Measurements from ENCODE around the gene THOP1. TPM values are rescaled to one million over a fixed set of nuclear protein-coding genes. Genes with fewer than 3 reads are reported as not detected.

The THOP1 gene
- total RNA-seq, 4 donors from 2014 or later: 5.9 to 51.8 (median 25.2) TPM

DNA sequence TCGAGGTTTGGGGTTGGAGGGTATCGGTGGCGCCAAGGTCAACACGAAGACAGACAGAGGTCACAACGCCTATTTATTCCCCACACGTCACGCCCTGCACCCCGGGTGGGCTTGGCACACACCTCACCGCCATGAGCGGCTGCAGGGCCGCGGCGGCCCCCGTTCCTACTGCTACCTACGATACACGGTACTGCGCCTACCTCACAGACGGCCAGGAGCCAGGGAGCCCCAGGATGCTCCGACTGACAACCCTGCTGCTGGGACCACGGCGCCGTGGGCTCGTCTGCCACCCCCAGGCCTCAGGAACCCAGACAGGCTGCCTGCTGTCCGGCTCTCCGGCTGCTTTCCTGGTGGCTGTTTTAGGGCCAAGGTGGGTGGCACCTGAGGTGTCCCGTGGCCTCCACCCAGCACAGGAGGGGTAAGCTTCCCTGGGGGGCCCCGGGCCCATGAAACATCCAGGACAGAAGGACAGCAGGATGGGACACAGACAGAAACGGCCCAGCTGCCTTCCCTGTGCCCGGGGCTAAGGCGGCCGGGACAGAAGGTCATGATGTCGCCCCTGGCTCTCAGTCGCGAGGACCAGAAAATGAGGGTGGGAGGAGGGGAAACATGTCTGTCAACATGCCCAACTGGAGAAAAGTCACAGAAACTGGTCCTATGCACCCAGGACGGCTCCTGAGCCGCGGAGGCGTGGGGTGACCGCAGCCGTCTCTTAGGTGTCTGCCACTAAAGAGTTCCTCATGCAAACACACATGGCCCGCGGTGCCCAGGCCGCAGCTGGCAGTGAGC, 30.4 kb upstream of the THOP1 start:
- no peaks in the 10 kb centered on the region for H3K36me3 ChIP-seq
- intact Hi-C loops (cut with DNase I; ENCODE audit: low total_unique reads): loop anchor here (10.0 kb wide), 1 partner anchor 110 kb away; no protein-coding TSS in a partner anchor
- H3K4me1 ChIP-seq: no peaks in the 10 kb centered on the region

DNA sequence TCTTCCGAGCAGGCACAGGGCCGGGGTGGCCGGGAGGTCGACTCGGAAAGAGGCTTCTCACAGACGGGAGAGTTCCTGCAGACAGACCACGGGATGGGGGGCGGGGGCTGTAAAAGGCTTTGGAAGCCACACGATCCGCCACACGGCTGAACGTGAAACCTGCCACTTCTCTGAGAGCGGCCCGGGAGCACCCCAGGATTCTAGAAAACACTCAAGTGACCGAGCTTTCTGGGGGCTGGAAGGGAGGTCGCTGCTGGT, 29.9 kb upstream of the THOP1 start:
- no peaks in the 10 kb centered on the region for H3K9me3 ChIP-seq
- TF ChIP-seq, protein P1, sequence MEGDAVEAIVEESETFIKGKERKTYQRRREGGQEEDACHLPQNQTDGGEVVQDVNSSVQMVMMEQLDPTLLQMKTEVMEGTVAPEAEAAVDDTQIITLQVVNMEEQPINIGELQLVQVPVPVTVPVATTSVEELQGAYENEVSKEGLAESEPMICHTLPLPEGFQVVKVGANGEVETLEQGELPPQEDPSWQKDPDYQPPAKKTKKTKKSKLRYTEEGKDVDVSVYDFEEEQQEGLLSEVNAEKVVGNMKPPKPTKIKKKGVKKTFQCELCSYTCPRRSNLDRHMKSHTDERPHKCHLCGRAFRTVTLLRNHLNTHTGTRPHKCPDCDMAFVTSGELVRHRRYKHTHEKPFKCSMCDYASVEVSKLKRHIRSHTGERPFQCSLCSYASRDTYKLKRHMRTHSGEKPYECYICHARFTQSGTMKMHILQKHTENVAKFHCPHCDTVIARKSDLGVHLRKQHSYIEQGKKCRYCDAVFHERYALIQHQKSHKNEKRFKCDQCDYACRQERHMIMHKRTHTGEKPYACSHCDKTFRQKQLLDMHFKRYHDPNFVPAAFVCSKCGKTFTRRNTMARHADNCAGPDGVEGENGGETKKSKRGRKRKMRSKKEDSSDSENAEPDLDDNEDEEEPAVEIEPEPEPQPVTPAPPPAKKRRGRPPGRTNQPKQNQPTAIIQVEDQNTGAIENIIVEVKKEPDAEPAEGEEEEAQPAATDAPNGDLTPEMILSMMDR (IDR thresholded peaks at IDR 0.05): no peak
- no peak for TF ChIP-seq POLR2A (IDR thresholded peaks at IDR 0.05)
- H3K4me3 ChIP-seq: no peak overlapping the region
- no peaks in the 10 kb centered on the region for H3K4me1 ChIP-seq
- intact Hi-C loops (cut with DNase I; ENCODE audit: low total_unique reads): loop anchor here (10.0 kb wide), 1 partner anchor 111 kb away; no protein-coding TSS in a partner anchor
- DNase-seq: no peak
- H3K36me3 ChIP-seq: no peaks in the 10 kb centered on the region
- H3K27me3 ChIP-seq: no peaks in the 10 kb centered on the region
- no peak overlapping the region for H3K27ac ChIP-seq

More for the DNA sequence above, 30.4 kb upstream of the THOP1 start:
- no peak for DNase-seq
- Histone ChIP-seq H3K4me3 (no peak overlapping the region), H3K27me3 (no peaks in the 10 kb centered on the region), H3K9me3 (no peaks in the 10 kb centered on the region), H3K27ac (no peak overlapping the region)
- TF ChIP-seq, protein P1 (IDR thresholded peaks at IDR 0.05): no peak
- no peak for TF ChIP-seq POLR2A (IDR thresholded peaks at IDR 0.05)

DNA sequence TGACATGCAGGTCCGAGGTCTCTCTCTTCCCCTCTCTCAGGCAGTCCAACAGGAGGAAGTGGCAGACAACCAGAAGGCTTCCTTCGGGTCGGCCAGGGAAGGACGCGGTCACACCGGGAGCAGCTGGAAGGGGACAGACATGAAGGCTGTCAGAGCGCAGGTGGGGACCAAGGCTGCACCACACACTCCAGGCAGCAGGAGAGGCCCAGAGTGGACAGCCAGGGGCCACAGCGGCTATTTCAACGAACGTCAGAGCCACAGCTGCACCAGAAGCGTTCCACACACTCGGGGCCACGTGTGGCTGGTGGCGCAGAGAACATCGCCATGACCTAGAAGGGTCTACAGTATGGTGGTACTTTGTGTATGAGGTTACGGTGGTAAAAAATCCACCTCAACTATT, 29.5 kb upstream of the THOP1 start:
- intact Hi-C loops (cut with DNase I; ENCODE audit: low total_unique reads): loop anchor here (10.0 kb wide), 1 partner anchor 111 kb away; no protein-coding TSS in a partner anchor
- no peak overlapping the region for H3K4me3 ChIP-seq
- H3K4me1 ChIP-seq: no peaks in the 10 kb centered on the region
- no peak overlapping the region for H3K27ac ChIP-seq
- H3K9me3 ChIP-seq: no peaks in the 10 kb centered on the region
- no peaks in the 10 kb centered on the region for H3K27me3 ChIP-seq
- no peaks in the 10 kb centered on the region for H3K36me3 ChIP-seq
- TF ChIP-seq, protein P1 (IDR thresholded peaks at IDR 0.05): no peak
- TF ChIP-seq POLR2A (IDR thresholded peaks at IDR 0.05): no peak
- DNase-seq: no peak

DNA sequence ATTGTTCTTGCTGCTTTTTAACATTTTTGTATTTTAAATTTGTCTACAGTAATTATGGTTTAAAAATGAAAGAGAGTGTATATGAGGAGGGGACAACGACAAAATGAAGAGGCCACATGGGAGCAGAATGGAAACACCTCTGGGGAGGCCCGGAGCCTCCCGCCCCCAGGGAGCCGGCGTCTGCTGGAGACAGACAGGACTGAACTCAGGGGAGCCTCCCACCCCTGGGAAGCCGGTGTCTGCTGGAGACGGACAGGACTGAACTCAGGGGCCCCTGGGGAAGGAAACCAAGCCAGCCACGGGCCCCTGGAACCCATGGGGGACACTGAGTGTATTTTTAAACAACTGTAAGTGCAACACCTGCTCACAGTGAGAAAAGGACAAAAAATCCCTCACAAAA, 28.8 kb upstream of the THOP1 start:
- no peaks in the 10 kb centered on the region for H3K27me3 ChIP-seq
- H3K4me1 ChIP-seq: no peaks in the 10 kb centered on the region
- no peak for DNase-seq
- H3K36me3 ChIP-seq: no peaks in the 10 kb centered on the region
- H3K4me3 ChIP-seq: no peak overlapping the region
- intact Hi-C loops (cut with DNase I; ENCODE audit: low total_unique reads): loop anchor here (10.0 kb wide), 1 partner anchor 112 kb away; no protein-coding TSS in a partner anchor
- TF ChIP-seq, protein P1 (IDR thresholded peaks at IDR 0.05): no peak
- TF ChIP-seq POLR2A (IDR thresholded peaks at IDR 0.05): no peak
- no peak overlapping the region for H3K27ac ChIP-seq
- no peaks in the 10 kb centered on the region for H3K9me3 ChIP-seq

All from uterus (tissue), 4 donors.